GM21717 (cell line): ENCODE measurements around the gene HIGD1B.
"Not testable (repeated sequence)": the region's sequence is repeated elsewhere in the genome, so short reads cannot be mapped to it uniquely, and the experiment has no call there.

Experiments used
- ATAC-seq: cut with Tn5 transposase; IDR thresholded peaks from one replicate; pipeline ENCODE4 v1.9.1; 2021; ENCODE audit warnings: mild to moderate bottlenecking, moderate library complexity; ENCODE audit not compliant: unreplicated experiment

The HIGD1B gene

DNA sequence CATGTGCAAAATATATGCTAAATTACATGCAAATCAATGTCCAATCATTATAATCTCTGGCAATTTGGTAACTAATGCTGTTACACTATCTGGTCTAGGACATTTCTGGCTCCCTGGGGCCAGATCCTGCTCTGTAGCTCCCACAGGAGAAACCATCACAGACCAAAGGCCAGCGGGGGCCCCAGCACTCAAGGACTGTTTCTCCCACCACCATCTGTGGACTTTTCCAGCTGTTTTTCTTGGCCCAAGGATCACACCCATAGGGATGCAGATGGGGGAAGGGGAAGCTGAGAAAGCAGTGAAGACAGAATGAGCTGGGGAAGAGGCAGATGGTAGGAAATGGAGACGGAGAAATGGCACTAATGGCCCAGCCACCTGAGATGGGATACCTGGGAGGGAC lies at the start of gene HIGD1B:
Gene HIGD1B (plus strand): TSS at position 298 of the 400 bp plus-strand sequence. CDS start 270 bp downstream, outside the sequence.
- no peak for ATAC-seq

DNA sequence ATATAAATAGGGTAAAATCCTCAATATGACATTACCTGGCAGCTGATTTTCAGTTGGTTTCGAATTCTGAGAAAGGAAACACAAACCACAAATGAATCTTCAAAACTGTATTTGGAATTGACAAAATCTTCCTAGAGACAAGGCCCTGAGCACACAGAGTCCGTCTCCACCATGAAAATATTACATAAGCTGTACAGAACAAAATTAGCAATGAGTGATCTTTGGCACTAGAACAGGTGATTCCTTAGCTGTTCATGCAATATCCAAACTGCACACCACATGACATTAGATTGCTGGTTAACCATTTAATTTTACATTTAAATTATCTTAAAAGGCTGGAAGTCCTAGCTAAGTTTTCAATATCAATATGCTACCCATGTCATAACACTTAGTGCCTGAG lies 49.3 kb upstream of the HIGD1B start:
- ATAC-seq = no peak

GRCh38 chr17:44801880-44802279 lies 45.8 kb upstream of the HIGD1B start:
- no peak for ATAC-seq

- no peak for ATAC-seq
Observed at GRCh38 chr17:44804302-44805089, 43.2 kb upstream of the HIGD1B start.

- ATAC-seq = no peak
Observed at GRCh38 chr17:44807093-44807816, 40.4 kb upstream of the HIGD1B start.

GRCh38 chr17:44807817-44808155 lies 39.9 kb upstream of the HIGD1B start:
- no peak for ATAC-seq

DNA sequence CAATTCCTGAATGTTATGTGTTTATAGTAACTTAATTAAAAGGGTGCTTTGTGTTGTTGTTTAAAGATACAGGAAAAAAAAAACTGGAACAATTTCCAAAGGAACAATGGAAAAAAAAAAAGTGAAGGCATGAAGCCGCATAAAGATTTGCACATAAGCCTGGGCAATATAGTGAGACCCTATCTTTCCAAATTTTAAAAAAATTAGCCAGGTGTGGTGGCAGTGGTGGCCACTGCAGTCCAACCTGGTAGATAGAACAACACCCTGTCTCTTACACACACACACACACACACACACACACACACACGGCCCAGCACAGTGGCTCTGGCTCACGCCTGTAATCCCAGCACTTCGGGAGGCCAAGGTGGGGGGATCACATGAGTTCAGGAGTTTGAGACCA lies 39.5 kb upstream of the HIGD1B start:
- ATAC-seq = no peak

DNA sequence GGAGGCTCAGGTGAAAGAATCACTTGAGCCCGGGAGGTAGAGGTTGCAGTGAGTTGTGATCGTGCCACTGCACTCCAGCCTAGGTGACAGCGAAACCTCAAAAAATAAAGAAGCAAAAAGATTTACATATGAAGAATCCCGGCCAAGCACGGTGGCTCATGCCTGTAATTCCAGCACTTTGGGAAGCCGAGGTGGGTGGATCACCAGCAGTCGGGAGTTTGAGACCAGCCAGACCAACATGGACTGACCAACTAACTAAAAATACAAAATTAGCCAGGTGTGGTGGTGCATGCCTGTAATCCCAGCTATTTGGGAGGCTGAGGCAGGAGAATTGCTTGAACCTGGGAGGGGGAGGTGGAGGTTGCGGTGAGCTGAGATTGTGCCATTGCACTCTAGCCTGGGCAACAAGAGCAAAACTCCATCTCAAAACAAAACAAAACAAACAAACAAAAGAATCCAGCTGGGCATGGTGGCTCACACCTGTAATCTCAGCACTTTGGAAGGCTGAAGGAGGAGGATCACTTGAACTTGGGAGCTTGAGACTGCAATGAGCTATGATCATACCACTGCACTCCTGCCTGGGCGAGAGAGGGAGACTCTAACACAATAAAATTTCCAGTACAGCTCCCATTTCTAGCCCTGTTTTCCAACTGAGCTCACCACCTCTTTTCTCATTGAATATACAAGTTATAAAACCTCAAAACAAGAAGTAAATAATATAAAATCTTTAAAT lies 38.9 kb upstream of the HIGD1B start:
- not testable (repeated sequence) for ATAC-seq

DNA sequence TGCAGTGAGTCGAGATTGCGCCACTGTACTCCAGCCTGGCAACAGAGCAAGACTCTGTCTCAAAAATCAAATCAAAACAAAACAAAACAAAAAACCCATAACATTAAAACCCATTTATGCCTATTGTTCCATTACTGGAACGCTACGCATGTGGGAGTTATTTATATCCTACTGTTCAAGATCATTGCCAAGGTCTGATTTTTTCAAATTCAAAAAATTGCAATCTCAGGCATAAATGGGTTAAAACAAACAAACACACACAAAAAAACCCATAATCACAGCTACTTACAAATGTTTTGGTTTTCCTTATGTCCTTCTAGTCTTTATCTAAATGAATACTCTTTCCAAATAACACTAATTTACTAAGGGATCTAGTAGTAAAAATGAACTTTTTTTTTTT lies 35.4 kb upstream of the HIGD1B start:
- ATAC-seq = no peak

- not testable (repeated sequence) for ATAC-seq
Observed at GRCh38 chr17:44818508-44818907, 29.2 kb upstream of the HIGD1B start.

- ATAC-seq = no peak
Observed at GRCh38 chr17:44820631-44821212, 27.0 kb upstream of the HIGD1B start.

DNA sequence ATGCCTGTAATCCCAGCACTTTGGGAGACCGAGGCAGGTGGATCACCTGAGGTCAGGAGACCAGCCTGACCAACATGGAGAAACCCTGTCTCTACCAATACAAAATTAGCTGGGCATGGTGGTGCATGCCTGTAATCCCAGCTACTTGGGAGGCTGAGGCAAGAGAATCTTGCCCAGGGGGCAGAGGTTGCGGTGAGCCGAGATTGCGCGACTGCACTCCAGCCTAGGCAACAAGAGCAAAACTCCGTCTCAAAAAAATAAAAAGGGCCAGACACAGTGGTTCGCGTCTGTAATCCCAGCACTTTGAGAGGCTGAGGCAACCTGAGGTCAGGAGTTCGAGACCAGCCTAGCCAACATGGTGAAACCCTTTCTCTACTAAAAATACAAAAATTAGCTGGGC lies 22.4 kb upstream of the HIGD1B start:
- ATAC-seq = not testable (repeated sequence)

DNA sequence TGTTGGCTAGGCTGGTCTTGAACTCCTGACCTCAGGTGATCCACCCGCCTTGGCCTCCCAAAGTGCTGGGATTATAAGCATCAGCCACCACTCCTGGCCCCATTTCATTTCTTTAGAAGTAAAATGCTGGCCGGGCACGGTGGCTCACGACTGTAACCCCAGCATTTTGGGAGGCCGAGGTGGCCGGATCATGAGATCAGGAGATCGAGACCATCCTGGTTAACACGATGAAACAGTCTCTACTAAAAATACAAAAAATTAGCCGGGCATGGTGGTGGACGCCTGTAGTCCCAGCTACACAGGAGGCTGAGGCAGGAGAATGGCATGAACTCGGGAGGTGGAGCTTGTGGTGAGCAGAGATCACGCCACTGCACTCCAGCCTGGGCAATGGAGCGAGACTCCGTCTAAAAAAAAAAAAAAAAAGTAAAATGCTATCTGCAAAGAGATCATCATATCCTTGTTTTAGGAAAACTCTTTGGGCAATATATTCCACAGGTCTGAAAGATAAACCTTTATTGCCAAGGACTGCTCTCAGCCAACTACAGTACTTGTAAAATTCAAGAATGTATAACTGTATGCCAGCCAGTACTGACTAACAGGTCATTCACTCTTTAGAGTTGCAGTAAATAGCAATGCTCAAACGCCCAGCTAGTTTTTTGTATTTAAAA lies 21.4 kb upstream of the HIGD1B start:
- no peak for ATAC-seq

DNA sequence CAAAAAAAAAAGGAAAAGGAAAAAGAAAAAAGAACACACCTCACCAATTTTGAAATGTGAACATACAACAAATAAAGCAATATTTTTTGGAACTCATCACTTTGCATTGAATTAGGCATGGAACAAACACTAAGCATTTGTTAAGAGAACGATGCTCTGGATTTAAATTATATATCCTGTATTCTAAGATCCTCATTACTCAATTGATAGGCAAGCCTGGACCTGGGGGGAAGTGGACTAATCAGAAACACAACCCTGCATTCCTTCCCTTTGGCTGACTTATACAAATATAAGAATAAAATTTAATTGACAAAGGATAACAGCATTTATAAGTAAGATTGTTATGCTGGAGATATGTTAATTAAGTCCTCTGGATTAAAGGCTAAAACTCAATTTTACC lies 19.8 kb upstream of the HIGD1B start:
- no peak for ATAC-seq

DNA sequence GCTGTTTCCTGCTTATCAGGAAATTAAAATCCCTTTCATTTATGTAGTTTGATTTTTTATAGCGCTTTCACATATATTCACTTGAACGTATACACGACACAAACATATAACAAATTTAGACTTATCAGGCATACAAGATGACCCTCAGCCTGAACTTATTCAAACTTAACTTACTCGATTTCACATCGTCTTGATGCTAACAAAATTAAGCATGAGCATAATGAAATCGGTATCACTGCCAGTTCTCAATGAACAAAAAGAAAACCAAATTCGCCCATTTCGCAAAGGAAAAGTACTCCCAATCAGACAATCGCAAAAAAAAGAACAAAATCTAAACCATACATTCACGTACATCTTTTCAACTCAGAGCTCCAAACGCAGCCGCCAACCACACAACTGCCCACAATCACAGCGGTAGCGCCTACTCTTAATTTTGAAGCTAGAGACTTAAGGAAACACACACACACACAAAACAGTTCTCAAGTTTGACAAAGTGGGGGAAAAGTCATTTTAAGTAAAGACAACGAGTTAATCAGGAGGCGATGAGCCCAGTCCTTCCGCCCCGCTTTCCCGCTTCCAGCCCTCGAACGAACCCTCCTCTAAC lies 18.7 kb upstream of the HIGD1B start:
- no peak for ATAC-seq

DNA sequence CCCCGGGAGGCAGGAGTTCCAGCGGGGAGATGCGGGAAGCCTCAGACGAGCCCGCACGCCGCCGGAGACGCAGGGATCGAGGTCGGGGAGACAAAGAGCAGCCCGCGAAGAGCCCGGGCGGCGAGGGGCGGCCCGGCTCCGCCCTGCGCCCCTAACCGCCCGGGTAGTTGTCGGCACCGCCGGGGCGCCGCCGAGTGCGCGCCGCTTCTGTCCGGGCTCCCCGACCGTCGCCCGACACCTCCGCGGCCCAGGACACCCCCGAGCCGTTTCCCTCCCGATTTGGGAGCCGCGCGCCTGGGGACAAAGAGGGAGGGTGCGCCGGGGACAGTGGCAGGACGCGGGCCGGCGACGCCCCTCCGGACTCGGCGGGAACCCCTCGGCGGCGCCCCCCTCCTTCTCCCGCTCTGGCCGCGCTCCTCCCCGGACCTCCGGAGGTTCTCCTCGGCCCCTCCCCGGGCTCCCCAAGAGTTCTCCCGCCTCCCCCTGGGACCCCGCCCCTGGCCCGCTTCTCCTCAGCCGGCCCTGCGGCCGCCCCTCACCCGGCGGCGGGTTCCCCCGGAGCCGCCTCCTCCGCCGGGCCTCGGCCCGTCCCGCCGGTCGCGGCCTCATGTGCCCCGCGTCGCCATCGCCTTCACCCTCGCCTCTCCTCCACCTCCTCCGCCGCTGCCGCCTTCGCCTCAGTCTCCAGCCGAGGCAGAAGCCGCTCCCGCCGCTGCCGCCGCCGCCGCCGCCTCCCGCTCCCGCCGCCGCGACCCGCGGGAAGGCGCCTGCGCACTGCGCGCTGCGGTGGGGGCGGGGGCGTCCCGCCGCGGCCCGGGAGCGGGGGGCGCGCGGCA lies 17.9 kb upstream of the HIGD1B start, which contains the start of gene GJC1:
Gene GJC1 (minus strand): TSS at position 765 of the 836 bp plus-strand sequence. CDS start 24,470 bp downstream, outside the sequence.
- no peak for ATAC-seq

GRCh38 chr17:44830359-44831288 lies 17.1 kb upstream of the HIGD1B start:
- no peak for ATAC-seq

DNA sequence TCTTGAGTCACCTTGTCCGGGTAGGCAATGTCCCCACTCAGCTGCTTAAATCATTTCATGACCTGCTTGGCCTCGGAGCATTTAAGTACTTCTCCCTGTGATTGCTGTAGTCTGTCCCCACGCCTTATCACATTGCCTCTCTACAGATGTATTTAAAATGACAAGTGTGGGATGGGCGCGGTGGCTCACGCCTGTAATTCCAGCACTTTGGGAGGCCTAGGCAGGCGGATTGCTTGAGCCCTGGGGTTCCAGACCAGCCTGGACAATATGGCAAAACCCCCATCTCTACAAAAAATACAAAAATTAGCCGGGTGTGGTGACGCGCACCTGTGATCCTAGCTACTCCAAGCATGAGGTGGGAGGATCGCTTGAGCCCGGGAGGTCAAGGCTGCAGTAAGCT lies 16.3 kb upstream of the HIGD1B start:
- ATAC-seq = no peak
